Epithelial cell of alveolus of lung (primary cell): ENCODE measurements around the gene CPZ. TPM values are rescaled to one million over a fixed set of nuclear protein-coding genes. Genes with fewer than 3 reads are reported as not detected.

Experiments used
- total RNA-seq: library from RNA; depleted of rRNA; stranded (reverse); fragments of >200 nt; gene quantifications from 2 replicates; pipeline ENCODE4 v1.2.1, GENCODE V29; 2015

The CPZ gene
- total RNA-seq: 0.91 and 8.3 TPM in 2 replicates

DNA sequence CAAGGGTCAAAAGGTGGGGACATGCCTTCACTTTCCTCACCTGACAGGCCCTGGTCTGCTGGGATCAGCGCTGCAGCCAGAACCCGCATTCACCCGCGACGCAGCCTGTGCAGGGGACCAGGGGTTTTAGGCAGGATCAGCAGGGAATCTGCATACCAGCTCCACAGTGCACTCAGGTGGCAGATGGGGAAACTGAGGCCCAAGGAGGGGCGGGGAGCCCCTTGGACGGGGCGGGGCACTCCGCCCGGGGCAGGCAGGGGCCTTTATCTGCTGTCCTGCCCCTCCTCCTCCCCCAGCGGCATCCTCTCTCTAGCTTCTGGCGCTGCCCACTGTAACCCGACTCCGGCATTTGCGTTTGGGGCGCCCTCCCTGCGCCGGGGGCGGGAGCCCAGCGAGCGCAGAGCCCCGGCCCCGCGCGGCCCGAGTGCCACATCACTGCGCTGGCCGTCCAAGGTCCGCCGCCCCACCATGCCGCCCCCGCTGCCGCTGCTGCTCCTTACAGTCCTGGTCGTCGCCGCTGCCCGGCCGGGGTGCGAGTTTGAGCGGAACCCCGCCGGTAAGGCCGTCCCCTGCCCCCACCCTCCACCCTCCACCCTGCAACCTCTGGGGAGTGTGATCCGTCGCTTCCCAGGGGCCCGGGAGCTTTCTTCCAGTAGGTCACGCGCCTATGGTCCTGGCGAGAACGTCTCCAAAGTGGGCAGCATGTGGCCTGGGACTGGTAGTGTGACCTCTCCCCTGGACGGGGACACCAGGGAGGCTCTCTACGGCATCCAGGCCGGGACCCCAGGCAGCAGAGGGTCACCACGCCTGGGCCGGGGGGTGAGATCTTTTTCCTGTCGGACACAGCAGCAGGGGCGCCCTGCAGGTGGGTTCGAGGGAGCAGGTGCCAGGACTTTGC lies at the start of gene CPZ:
CPZ (plus strand) TSS at position 400 of the 898 bp plus-strand sequence; CDS start at position 469, 69 bp downstream.

DNA sequence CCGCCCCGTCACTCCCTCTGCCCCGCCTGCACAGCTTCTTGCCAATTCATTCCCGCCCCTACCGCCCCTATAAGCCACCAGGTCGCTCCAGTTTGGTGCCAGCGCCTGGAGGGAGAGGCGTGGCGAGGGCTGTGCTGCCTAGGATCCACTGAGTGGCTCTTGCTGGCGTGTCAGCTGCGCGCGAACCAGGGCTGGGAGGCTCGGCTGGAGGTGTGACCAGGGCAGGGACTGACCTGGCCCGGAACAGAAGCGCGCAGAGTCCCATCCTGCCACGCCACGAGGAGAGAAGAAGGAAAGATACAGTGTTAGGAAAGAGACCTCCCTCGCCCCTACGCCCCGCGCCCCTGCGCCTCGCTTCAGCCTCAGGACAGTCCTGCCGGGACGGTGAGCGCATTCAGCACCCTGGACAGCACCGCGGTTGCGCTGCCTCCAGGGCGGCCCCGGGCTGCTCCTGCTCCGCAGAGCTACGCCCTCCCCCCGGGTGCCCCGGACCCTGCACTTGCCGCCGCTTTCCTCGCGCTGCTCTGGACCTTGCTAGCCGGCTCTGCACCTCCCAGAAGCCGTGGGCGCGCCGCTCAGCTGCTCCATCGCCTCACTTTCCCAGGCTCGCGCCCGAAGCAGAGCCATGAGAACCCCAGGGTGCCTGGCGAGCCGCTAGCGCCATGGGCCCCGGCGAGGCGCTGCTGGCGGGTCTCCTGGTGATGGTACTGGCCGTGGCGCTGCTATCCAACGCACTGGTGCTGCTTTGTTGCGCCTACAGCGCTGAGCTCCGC lies 12.1 kb upstream of the CPZ start, which contains the start of gene GPR78:
GPR78 (plus strand) TSS at position 72 of the 773 bp plus-strand sequence; CDS start at position 663, 591 bp downstream.

Other genes starting within 250 kb of the CPZ start
- 30.6 and 32.6 TPM in 2 replicates for gene ACOX3, start 152.0 kb upstream of the CPZ start, total RNA-seq
- 12.5 and 13.7 TPM in 2 replicates for gene TRMT44, start 152.0 kb upstream of the CPZ start, total RNA-seq
- gene GPR78, start 12.4 kb upstream of the CPZ start, total RNA-seq: 0.26 TPM in 1 of 2 replicates, not detected in the other